ENCODE data around the gene NMRK1. TPM values are rescaled to one million over a fixed set of nuclear protein-coding genes. Genes with fewer than 3 reads are reported as not detected.

The NMRK1 gene
- polyA plus RNA-seq, 3 donors, result 4.3 to 9.8 (median 9.3) TPM

DNA sequence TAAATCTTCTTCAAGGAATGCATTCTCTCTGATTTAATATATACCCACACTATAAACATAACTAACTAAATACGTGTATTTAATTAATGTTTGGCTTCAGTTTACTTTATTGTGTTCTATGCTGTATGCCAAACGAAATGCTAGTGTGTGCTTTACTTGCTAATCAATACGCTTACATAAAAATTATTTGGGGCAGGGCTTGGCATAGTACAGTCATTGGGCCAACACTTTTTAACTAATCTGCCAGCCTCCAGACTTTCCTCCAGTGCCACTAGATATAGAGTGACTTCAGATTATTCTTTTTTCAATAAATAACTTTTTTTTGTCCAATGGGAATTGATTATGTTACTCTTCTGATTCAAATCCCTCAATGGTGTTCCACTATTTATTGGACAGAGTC, 51.2 kb downstream of the NMRK1 start:
- H4K20me1 ChIP-seq (ENCODE audit: insufficient read depth, low read length), result no peaks in the 10 kb centered on the region
- no peaks in the 10 kb centered on the region for H3K36me3 ChIP-seq (replicated peaks in 1 of 2; ENCODE audit: control insufficient read depth in 1 of 2, insufficient read depth in 2 of 2, low read length in 2 of 2)
- no peak overlapping the region for H3K9ac ChIP-seq (ENCODE audit: insufficient read depth, low read length, poor library complexity, severe bottlenecking)
- no peak overlapping the region for H2AFZ ChIP-seq (ENCODE audit: insufficient read depth, low read depth, low read length, poor library complexity, severe bottlenecking)
- no CpG with 5 or more reads among the region's 3 CpGs for WGBS (ENCODE audit: insufficient coverage)
- Mint-ChIP-seq H3K4me1 (no peaks in the 10 kb centered on the region), H3K27ac (no peak overlapping the region), H3K4me3 (no peak overlapping the region), H3K27me3 (ENCODE audit: low read depth in 3 of 3) (peaks cover 0 to 2% (median 2%) of the 10 kb centered on the region in 3 donors), H3K9me3 (peaks cover 0 to 2% (median 0%) of the 10 kb centered on the region in 7 donors), H3K36me3 (no peaks in the 10 kb centered on the region)
- DNase-seq, result no peak
- TF ChIP-seq, protein P1, sequence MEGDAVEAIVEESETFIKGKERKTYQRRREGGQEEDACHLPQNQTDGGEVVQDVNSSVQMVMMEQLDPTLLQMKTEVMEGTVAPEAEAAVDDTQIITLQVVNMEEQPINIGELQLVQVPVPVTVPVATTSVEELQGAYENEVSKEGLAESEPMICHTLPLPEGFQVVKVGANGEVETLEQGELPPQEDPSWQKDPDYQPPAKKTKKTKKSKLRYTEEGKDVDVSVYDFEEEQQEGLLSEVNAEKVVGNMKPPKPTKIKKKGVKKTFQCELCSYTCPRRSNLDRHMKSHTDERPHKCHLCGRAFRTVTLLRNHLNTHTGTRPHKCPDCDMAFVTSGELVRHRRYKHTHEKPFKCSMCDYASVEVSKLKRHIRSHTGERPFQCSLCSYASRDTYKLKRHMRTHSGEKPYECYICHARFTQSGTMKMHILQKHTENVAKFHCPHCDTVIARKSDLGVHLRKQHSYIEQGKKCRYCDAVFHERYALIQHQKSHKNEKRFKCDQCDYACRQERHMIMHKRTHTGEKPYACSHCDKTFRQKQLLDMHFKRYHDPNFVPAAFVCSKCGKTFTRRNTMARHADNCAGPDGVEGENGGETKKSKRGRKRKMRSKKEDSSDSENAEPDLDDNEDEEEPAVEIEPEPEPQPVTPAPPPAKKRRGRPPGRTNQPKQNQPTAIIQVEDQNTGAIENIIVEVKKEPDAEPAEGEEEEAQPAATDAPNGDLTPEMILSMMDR (IDR thresholded peaks at IDR 0.05), result no peak
- H3K9me3 ChIP-seq (replicated peaks in 1 of 2; ENCODE audit: control insufficient read depth in 1 of 2, insufficient read depth in 1 of 2, low read length in 2 of 2), result no peaks in the 10 kb centered on the region
- intact Hi-C loops (cut with micrococcal nuclease), result no loop called here
- H3K79me2 ChIP-seq (ENCODE audit: insufficient read depth, low read length), result no peaks in the 10 kb centered on the region
- no peak overlapping the region for H3K4me3 ChIP-seq (replicated peaks in 1 of 3; ENCODE audit: low read depth in 2 of 3, low read length in 3 of 3)
- no peak overlapping the region for H3K27ac ChIP-seq (ENCODE audit: low read depth in 1 of 2, low read length in 2 of 2)
- no peaks in the 10 kb centered on the region for H3K4me1 ChIP-seq (ENCODE audit: control insufficient read depth in 1 of 2, insufficient read depth in 2 of 2, low read length in 2 of 2)
- H3K27me3 ChIP-seq (ENCODE audit: control insufficient read depth in 2 of 2, insufficient read depth in 2 of 2, low read length in 2 of 2), result no peaks in the 10 kb centered on the region
- no peak overlapping the region for H3K4me2 ChIP-seq (replicated peaks; ENCODE audit: extremely low read depth, low read length, poor library complexity, severe bottlenecking)

DNA sequence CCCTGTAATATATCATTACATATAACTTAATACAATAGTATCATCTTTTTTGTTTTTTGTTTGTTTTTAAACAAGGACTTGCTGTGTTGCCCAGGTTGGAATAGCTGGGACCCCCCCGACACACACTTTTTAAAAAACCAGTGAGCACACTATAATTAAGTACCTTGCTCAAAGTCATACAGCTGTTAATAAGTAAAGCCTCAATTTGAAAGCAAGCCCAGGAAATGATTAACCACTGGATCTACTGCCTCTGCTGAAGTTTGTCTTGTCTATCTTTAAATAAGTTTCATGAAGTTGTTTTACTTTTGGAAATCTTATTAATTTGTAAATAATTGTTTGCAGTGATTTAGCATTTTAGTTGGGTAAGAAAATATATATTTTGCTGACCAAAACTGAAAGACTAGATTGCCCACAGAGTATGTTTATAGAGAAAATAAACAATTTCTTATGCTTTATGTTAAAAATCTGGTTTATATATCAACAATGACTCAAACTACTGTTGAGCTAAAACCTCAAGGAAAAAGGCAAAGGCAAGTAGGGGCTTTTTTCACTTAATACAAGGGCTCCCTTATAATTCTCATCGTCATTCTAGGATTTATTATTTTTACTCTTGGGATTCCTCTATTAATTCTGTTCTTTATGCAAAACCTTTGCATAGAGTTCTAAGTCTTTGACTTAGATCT, 54.0 kb downstream of the NMRK1 start:
- intact Hi-C loops (cut with micrococcal nuclease), result no loop called here
- H3K4me2 ChIP-seq (replicated peaks; ENCODE audit: extremely low read depth, low read length, poor library complexity, severe bottlenecking), result no peak overlapping the region
- no peak overlapping the region for H3K9ac ChIP-seq (ENCODE audit: insufficient read depth, low read length, poor library complexity, severe bottlenecking)
- Mint-ChIP-seq H3K27ac (no peak overlapping the region), H3K4me3 (no peak overlapping the region), H3K36me3 (no peaks in the 10 kb centered on the region), H3K4me1 (no peaks in the 10 kb centered on the region), H3K27me3 (ENCODE audit: low read depth in 3 of 3) (peaks cover 0 to 2% (median 1%) of the 10 kb centered on the region in 3 donors), H3K9me3 (no peaks in the 10 kb centered on the region)
- no CpG with 5 or more reads among the region's 2 CpGs for WGBS (ENCODE audit: insufficient coverage)
- H3K27me3 ChIP-seq (ENCODE audit: control insufficient read depth in 2 of 2, insufficient read depth in 2 of 2, low read length in 2 of 2), result no peaks in the 10 kb centered on the region
- H3K36me3 ChIP-seq (replicated peaks in 1 of 2; ENCODE audit: control insufficient read depth in 1 of 2, insufficient read depth in 2 of 2, low read length in 2 of 2), result no peaks in the 10 kb centered on the region
- H4K20me1 ChIP-seq (ENCODE audit: insufficient read depth, low read length), result no peaks in the 10 kb centered on the region
- H2AFZ ChIP-seq (ENCODE audit: insufficient read depth, low read depth, low read length, poor library complexity, severe bottlenecking), result no peak overlapping the region
- H3K4me1 ChIP-seq (ENCODE audit: control insufficient read depth in 1 of 2, insufficient read depth in 2 of 2, low read length in 2 of 2), result peaks cover under 1 to 1% of the 10 kb centered on the region in 2 donors
- DNase-seq, result no peak
- H3K27ac ChIP-seq (ENCODE audit: low read depth in 1 of 2, low read length in 2 of 2), result no peak overlapping the region
- H3K4me3 ChIP-seq (replicated peaks in 1 of 3; ENCODE audit: low read depth in 2 of 3, low read length in 3 of 3), result no peak overlapping the region
- no peaks in the 10 kb centered on the region for H3K9me3 ChIP-seq (replicated peaks in 1 of 2; ENCODE audit: control insufficient read depth in 1 of 2, insufficient read depth in 1 of 2, low read length in 2 of 2)
- no peaks in the 10 kb centered on the region for H3K79me2 ChIP-seq (ENCODE audit: insufficient read depth, low read length)
- TF ChIP-seq, protein P1 (IDR thresholded peaks at IDR 0.05), result no peak
